Subcutaneous abdominal adipose tissue (tissue), 5 donors: ENCODE data around the gene EVC2.

ENCODE experiments used
- H3K27ac ChIP-seq: one replicate; pipeline ENCODE4 v1.7.0; 2013; ENCODE audit warnings: low read depth, mild to moderate bottlenecking, inconsistent platforms, low read length, moderate library complexity
- H3K27me3 ChIP-seq, 5 donors: one replicate each; pipeline ENCODE4 v1.7.0; 2013; ENCODE audit warnings: low read length in 5 of 5, inconsistent platforms in 1 of 5; ENCODE audit not compliant: control insufficient read depth in 5 of 5, insufficient read depth in 4 of 5
- H3K36me3 ChIP-seq, 5 donors: one replicate each; pipeline ENCODE4 v1.7.0; 2013; ENCODE audit warnings: low read length in 5 of 5; ENCODE audit not compliant: control insufficient read depth in 5 of 5, insufficient read depth in 5 of 5
- H3K4me1 ChIP-seq, 5 donors: one replicate each; pipeline ENCODE4 v1.7.0; 2013; ENCODE audit warnings: low read length in 5 of 5, mild to moderate bottlenecking in 3 of 5, moderate library complexity in 1 of 5; ENCODE audit not compliant: control insufficient read depth in 5 of 5, insufficient read depth in 5 of 5
- H3K4me3 ChIP-seq, 5 donors: one replicate each; pipeline ENCODE4 v1.7.0; 2013; ENCODE audit warnings: low read length in 5 of 5, low read depth in 1 of 5
- H3K9ac ChIP-seq, 5 donors: one replicate each; pipeline ENCODE4 v1.7.0; 2013; ENCODE audit warnings: low read length in 5 of 5, mild to moderate bottlenecking in 4 of 5, moderate library complexity in 3 of 5
- H3K9me3 ChIP-seq, 5 donors: one replicate each; pipeline ENCODE4 v1.7.0; 2013; ENCODE audit warnings: low read length in 5 of 5; ENCODE audit not compliant: control insufficient read depth in 5 of 5
- donor health status: healthy.
- donor health status: healthy.
- donor health status: healthy.
- donor health status: healthy.
- donor health status: healthy.

The EVC2 gene

DNA sequence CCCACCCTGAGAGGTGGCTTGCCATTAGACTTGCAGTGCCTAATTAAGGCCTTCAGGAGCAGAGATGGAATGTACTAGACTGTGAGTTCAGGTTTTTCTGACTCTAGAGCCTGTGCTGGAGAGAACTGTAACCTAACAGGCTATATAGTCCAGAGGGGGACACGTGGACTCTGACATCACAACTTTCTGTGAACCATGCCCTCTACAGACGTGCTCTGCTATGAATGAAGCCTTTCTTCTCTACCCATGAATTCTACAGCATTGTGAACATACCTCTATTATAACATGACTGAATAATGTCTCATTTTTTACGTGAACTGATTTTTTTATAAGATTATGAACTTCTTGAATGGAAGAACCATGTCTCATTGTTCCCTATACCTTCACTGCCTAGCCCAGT, 68.8 kb downstream of the EVC2 start:
- no peaks in the 10 kb centered on the region for H3K9me3 ChIP-seq
- H3K27me3 ChIP-seq = no peaks in the 10 kb centered on the region
- peaks cover 3 to 11% (median 9%) of the 10 kb centered on the region in 5 donors for H3K36me3 ChIP-seq
- no peak overlapping the region for H3K9ac ChIP-seq
- H3K4me1 ChIP-seq = peaks cover 0 to 10% (median 2%) of the 10 kb centered on the region in 5 donors
- H3K27ac ChIP-seq = no peak overlapping the region
- no peak overlapping the region for H3K4me3 ChIP-seq

DNA sequence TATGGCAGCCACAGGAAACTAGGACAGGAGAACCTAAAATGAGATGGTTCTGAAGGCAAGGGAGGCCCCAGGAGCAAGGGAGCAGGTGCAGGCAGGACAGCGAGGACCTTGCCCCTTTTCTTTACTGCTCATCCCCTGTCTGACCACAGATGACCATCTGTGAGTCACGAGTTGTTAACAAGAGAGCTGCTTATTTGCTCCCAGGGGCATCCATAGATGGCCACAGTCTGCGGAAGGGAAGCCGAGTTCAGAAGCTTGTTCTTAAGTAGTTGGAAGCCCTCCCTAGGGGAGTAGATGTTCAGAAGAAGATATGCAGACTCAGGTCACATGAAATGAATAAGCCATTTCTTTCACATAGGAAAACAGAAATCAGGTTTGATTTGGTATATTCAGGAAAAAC, 69.4 kb downstream of the EVC2 start:
- Histone ChIP-seq H3K4me1 (peaks cover 0 to 10% (median 3%) of the 10 kb centered on the region in 5 donors), H3K9me3 (no peaks in the 10 kb centered on the region), H3K36me3 (peaks cover 3 to 11% (median 9%) of the 10 kb centered on the region in 5 donors), H3K27me3 (no peaks in the 10 kb centered on the region), H3K4me3 (no peak overlapping the region), H3K27ac (no peak overlapping the region), H3K9ac (no peak overlapping the region)

DNA sequence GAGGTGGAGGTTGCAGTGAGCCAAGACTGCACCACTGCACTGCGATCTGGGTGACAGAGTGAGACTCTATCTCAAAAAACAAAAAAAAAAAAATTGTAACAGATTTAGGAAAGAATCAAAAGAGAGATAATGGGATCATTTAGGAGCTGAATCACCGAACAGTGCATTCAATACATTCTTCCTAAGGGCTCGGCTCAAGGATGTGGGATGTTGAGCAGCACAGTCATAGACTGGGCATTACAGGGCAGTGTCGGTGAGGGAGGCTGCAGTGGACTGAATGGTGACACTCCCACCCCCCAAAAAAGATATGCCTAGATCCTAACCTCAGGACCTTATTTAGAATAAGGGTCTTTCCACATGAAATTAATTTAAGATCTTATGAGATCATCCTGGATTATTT, 70.0 kb downstream of the EVC2 start:
- no peak overlapping the region for H3K27ac ChIP-seq
- no peaks in the 10 kb centered on the region for H3K27me3 ChIP-seq
- H3K4me3 ChIP-seq = no peak overlapping the region
- H3K9me3 ChIP-seq = peaks cover 0 to 2% (median 0%) of the 10 kb centered on the region in 5 donors
- peaks cover 0 to 10% (median 3%) of the 10 kb centered on the region in 5 donors for H3K4me1 ChIP-seq
- peaks cover 3 to 13% (median 10%) of the 10 kb centered on the region in 5 donors for H3K36me3 ChIP-seq
- H3K9ac ChIP-seq = no peak overlapping the region

DNA sequence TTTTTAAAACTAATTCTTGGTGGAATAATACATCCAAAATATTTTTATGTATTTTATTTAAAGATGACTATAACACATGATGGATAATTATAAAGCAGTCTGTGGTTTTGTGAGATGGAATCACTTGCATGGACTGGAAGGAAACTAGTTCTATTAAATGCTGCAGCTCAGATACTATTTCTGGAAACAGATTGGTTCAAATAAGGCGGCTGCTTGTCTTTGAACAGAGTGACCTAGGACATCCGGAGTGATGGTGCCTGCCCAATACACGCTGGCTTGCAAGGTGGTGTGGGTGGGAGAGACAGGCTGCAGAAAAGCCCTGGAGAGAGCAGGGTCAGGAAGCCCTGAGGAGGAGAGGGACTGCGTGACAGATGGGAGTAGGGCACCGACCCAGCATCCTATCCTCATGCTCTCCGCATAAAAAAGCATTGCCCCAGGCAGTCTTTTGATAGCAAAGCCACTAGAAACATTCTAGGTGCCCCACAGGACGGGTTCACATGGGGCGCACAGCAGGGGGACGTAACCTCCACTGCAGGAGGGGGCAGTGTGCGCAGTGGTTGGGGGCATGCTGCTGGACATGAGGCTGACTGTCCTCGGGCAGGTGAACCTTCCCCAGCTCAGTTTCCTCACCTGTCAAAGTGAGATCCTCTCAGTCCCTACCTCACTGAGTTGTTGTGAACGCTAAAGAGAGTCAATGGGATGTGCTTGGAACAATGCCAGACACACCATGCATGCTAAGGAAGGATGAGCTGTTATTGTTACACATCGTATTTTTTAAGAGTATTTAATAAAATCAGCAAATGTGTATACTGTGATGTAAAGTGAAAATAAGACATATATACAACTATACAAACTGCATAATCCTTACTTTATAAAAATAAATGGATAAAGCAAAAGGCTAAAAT, 71.3 kb downstream of the EVC2 start:
- no peaks in the 10 kb centered on the region for H3K27me3 ChIP-seq
- no peak overlapping the region for H3K27ac ChIP-seq
- H3K36me3 ChIP-seq = peaks cover 3 to 14% (median 10%) of the 10 kb centered on the region in 5 donors
- peaks cover 0 to 7% (median 0%) of the 10 kb centered on the region in 5 donors for H3K9me3 ChIP-seq
- H3K9ac ChIP-seq = no peak overlapping the region
- peaks cover 0 to 10% (median 3%) of the 10 kb centered on the region in 5 donors for H3K4me1 ChIP-seq
- no peak overlapping the region for H3K4me3 ChIP-seq

DNA sequence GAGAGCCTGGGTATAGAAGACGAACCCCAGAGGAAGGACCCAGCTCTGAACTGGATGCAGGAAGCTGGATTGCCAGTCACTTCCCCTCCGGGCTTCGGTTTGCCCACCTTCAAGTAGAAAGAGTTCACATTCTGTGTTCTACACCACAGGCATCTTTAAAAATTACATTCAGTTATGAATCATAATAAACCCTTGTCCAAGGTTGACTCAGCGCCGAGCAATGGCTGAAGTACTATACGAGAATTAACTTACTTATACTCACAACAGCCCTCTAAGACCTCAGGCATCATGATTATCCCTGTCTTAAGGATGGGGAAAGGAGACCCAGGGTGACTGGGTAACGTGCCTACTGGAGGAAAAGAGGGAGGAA, 72.5 kb downstream of the EVC2 start:
- H3K27ac ChIP-seq = no peak overlapping the region
- H3K4me3 ChIP-seq = no peak overlapping the region
- H3K36me3 ChIP-seq = peaks cover 3 to 14% (median 13%) of the 10 kb centered on the region in 5 donors
- H3K9ac ChIP-seq = no peak overlapping the region
- H3K27me3 ChIP-seq = no peaks in the 10 kb centered on the region
- H3K9me3 ChIP-seq = peaks cover 0 to 7% (median 0%) of the 10 kb centered on the region in 5 donors
- H3K4me1 ChIP-seq = peaks cover 0 to 10% (median 3%) of the 10 kb centered on the region in 5 donors

DNA sequence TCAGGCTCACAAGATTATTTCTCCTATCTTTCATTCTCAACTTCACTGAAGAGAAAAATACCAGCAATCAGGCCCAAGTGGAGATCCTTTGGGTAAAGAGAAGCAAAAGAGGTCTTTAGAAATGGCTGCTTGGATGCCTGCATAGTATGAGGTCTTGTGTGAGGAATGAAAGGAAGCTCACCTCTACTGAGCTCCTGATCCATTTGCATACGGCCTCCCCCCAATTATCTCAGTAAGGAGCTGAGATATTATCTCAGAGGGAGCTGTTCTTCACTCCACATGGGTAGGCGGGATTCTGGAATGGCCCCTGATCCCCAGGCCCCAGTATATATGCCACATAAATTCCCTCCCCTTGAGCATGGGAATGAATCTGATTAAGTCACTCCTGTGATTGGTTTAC, 75.8 kb downstream of the EVC2 start:
- peaks cover 7 to 19% (median 9%) of the 10 kb centered on the region in 5 donors for H3K36me3 ChIP-seq
- H3K27me3 ChIP-seq = no peaks in the 10 kb centered on the region
- no peak overlapping the region for H3K27ac ChIP-seq
- H3K9ac ChIP-seq = no peak overlapping the region
- H3K4me1 ChIP-seq = peaks cover 0 to 3% (median 0%) of the 10 kb centered on the region in 5 donors
- H3K4me3 ChIP-seq = no peak overlapping the region
- peaks cover 0 to 7% (median 0%) of the 10 kb centered on the region in 5 donors for H3K9me3 ChIP-seq

DNA sequence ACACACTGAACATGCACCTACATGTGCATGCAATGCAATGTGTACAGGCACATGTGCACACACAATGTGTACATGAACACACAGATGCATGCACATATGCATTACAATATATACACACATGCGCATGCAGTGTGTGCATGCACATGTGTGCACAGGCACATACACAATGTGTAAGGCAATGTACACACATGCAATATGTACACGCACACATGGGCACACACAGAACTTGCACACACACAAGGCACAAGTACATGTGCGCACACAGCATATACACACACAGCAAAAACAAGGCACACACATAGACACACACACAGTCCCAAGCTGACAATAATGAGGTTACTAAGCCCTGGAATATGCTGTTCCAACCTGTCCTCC, 76.3 kb downstream of the EVC2 start:
- H3K27ac ChIP-seq = no peak overlapping the region
- H3K4me3 ChIP-seq = no peak overlapping the region
- no peaks in the 10 kb centered on the region for H3K27me3 ChIP-seq
- no peak overlapping the region for H3K9ac ChIP-seq
- peaks cover 0 to 7% (median 0%) of the 10 kb centered on the region in 5 donors for H3K9me3 ChIP-seq
- peaks cover 8 to 19% (median 11%) of the 10 kb centered on the region in 5 donors for H3K36me3 ChIP-seq
- H3K4me1 ChIP-seq = peaks cover 0 to 3% (median 0%) of the 10 kb centered on the region in 5 donors

DNA sequence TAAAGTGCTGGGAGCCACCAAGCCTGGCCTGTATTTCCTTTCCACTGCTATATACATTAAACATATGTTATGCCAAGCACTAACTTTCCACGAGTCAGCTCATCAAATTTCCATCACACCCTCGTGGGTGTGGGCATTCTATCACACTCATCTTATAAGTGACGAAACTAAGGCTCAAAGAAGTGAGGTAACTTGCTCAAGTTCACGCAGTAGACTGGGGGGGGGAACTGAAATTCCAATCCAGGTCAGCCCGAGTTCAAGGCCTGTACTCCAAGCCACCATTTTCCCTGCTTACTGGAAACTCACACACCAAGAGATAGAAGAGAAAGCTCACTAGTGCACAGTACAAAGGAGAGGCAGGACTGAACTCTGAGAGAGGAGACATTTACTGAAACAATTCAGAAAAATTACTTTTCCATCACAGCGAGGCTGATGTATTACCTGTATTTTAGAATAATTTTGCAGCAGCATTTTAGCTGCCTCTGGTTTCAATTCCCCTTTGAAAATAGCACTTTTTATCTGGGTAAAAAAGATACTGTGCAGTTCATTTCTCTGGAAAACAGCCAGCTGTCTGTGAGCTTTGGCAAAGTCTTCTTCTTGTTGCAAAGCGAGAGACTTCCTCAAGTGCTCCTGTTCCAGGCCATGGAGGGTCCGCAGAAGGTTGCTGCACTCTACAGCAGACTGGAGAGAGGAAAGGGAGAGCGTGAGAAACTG, 76.8 kb downstream of the EVC2 start:
- H3K27ac ChIP-seq = no peak overlapping the region
- H3K4me3 ChIP-seq = no peak overlapping the region
- no peaks in the 10 kb centered on the region for H3K27me3 ChIP-seq
- H3K9me3 ChIP-seq = peaks cover 0 to 7% (median 0%) of the 10 kb centered on the region in 5 donors
- H3K4me1 ChIP-seq = peaks cover 0 to 3% (median 0%) of the 10 kb centered on the region in 5 donors
- no peak overlapping the region for H3K9ac ChIP-seq
- H3K36me3 ChIP-seq = peaks cover 9 to 24% (median 14%) of the 10 kb centered on the region in 5 donors

DNA sequence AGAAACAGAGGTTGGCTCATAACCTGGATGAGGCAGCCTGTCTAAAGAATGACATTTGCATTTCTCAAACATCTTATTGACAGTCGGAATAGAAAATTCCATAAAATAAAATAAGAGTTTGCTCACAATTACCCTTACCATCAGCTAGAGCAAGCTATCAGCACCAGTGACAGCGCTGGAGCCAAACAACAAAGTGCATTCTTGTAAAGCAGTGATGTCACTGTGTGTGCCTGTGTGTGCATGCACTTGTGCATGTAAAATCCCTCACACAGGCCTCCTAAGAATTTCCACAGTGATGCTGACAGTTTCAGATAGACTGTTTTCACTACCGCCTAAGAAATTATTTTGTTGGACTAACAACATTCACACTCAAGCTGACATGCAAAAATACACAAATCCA, 77.6 kb downstream of the EVC2 start:
- peaks cover 0 to 3% (median 0%) of the 10 kb centered on the region in 5 donors for H3K4me1 ChIP-seq
- H3K27ac ChIP-seq = no peak overlapping the region
- H3K9ac ChIP-seq = no peak overlapping the region
- no peak overlapping the region for H3K4me3 ChIP-seq
- peaks cover 0 to 7% (median 0%) of the 10 kb centered on the region in 5 donors for H3K9me3 ChIP-seq
- H3K36me3 ChIP-seq = peaks cover 10 to 24% (median 15%) of the 10 kb centered on the region in 5 donors
- H3K27me3 ChIP-seq = no peaks in the 10 kb centered on the region

DNA sequence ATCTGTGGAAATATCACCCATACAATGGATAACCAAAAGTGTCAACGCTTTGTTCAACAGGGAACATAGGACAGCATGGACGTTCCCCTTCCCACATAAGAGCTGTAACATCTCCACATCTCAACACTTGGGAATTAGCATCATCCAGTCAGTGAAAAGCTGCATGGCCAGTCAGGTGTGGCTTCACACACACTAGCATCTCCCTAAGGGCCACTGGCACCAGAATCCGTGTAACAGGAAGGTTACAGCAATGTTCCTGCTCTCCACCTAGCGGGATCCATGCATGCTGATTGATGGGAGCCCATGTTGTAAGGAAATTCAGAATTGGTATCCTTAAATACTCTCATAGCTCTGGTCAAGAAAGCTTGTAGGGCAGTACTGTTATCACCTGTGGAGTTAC, 78.8 kb downstream of the EVC2 start:
- no peak overlapping the region for H3K9ac ChIP-seq
- peaks cover 0 to 1% (median 0%) of the 10 kb centered on the region in 5 donors for H3K4me1 ChIP-seq
- no peaks in the 10 kb centered on the region for H3K27me3 ChIP-seq
- H3K36me3 ChIP-seq = peaks cover 16 to 33% (median 28%) of the 10 kb centered on the region in 5 donors
- no peak overlapping the region for H3K4me3 ChIP-seq
- no peak overlapping the region for H3K27ac ChIP-seq
- H3K9me3 ChIP-seq = peaks cover 0 to 7% (median 0%) of the 10 kb centered on the region in 5 donors
